Suprapubic skin (tissue), 3 donors: Measurements from ENCODE around the gene HLA-DOA.

Experiments used
- CTCF ChIP-seq, 2 donors: fragments of 200-600 bp in 1 of 2; fragments of 450-650 bp in 1 of 2; sonication (generic) in 1 of 2; IDR thresholded peaks; one replicate each; pipeline ENCODE4 v1.5.1; 2016 to 2019; ENCODE audit warnings: antibody characterized with exemption in 2 of 2, mild to moderate bottlenecking in 1 of 2, moderate library complexity in 1 of 2
- POLR2A ChIP-seq, 2 donors: fragments of 450-650 bp; IDR thresholded peaks; one replicate each; pipeline ENCODE4 v1.6.1; 2017; ENCODE audit warnings: antibody characterized with exemption in 2 of 2, mild to moderate bottlenecking in 2 of 2, moderate library complexity in 2 of 2

GRCh38 chr6:33019372-33019771, 10.0 kb upstream of the HLA-DOA start:
- no peak for TF ChIP-seq CTCF (IDR thresholded peaks at IDR 0.05)
- TF ChIP-seq POLR2A (IDR thresholded peaks at IDR 0.05), result no peak
